Astrocyte (in vitro differentiated cells and primary cell): ENCODE measurements around the gene ZMYND8. TPM values are rescaled to one million over a fixed set of nuclear protein-coding genes. Genes with fewer than 3 reads are reported as not detected.
A peak's percentile ranks its signal among the peaks of the same experiment; 100 is the strongest.

Experiments used
- DNase-seq: peaks from one replicate; pipeline ENCODE4 v3.0.0-alpha.2; 2010; ENCODE audit warnings: low read depth
- FAIRE-seq: peaks from 2 replicates; lab custom pipeline; 2011; peaks lifted over from hg19 to GRCh38; lab: Jason Lieb, UNC
- H2AFZ ChIP-seq: 2 replicates; pipeline ENCODE4 v1.6.0; 2012; ENCODE audit warnings: low read depth, low read length, inconsistent platforms
- H3K27ac ChIP-seq: 2 replicates; pipeline ENCODE4 v1.5.1; 2011; ENCODE audit warnings: low read depth, low read length, inconsistent platforms
- H3K27me3 ChIP-seq: 2 replicates; pipeline ENCODE4 v1.6.0; 2011; ENCODE audit warnings: low read length, inconsistent platforms; ENCODE audit not compliant: insufficient read depth
- H3K36me3 ChIP-seq: 2 replicates; pipeline ENCODE4 v1.5.1; 2011; ENCODE audit warnings: low read length, inconsistent platforms; ENCODE audit not compliant: insufficient read depth
- H3K4me1 ChIP-seq: 2 replicates; pipeline ENCODE4 v1.5.1; 2011; ENCODE audit warnings: low read length, inconsistent platforms; ENCODE audit not compliant: insufficient read depth
- H3K4me2 ChIP-seq: 2 replicates; pipeline ENCODE4 v1.6.0; 2012; ENCODE audit warnings: low read length, inconsistent platforms
- H3K4me3 ChIP-seq: 2 replicates; pipeline ENCODE4 v1.5.1; 2011; ENCODE audit warnings: low read depth, mild to moderate bottlenecking, low read length, inconsistent platforms; ENCODE audit not compliant: insufficient read depth
- H3K79me2 ChIP-seq: 2 replicates; pipeline ENCODE4 v1.6.0; 2012; ENCODE audit warnings: mild to moderate bottlenecking, low read length, inconsistent platforms; ENCODE audit not compliant: insufficient read depth
- H3K9ac ChIP-seq: 2 replicates; pipeline ENCODE4 v1.6.0; 2012; ENCODE audit warnings: mild to moderate bottlenecking, low read length, inconsistent platforms
- H3K9me3 ChIP-seq: 2 replicates; pipeline ENCODE4 v1.5.1; 2012; ENCODE audit warnings: low read depth, mild to moderate bottlenecking, low read length, inconsistent platforms; ENCODE audit not compliant: insufficient read depth
- H4K20me1 ChIP-seq: 2 replicates; pipeline ENCODE4 v1.6.0; 2012; ENCODE audit warnings: low read length, inconsistent platforms; ENCODE audit not compliant: insufficient read depth
- H3K27ac Mint-ChIP-seq: one replicate; pipeline ENCODE4 v1.8.0; 2021; ENCODE audit warnings: mild to moderate bottlenecking, mixed read lengths; ENCODE audit not compliant: unreplicated experiment
- H3K27me3 Mint-ChIP-seq: one replicate; pipeline ENCODE4 v1.8.0; 2021; ENCODE audit warnings: low read depth, mixed read lengths; ENCODE audit not compliant: unreplicated experiment
- H3K36me3 Mint-ChIP-seq: one replicate; pipeline ENCODE4 v1.8.0; 2021; ENCODE audit warnings: low read depth, mixed read lengths; ENCODE audit not compliant: unreplicated experiment
- H3K4me1 Mint-ChIP-seq: one replicate; pipeline ENCODE4 v1.8.0; 2021; ENCODE audit warnings: low read depth, mixed read lengths; ENCODE audit not compliant: unreplicated experiment
- H3K4me3 Mint-ChIP-seq: one replicate; pipeline ENCODE4 v1.8.0; 2021; ENCODE audit warnings: mild to moderate bottlenecking, moderate library complexity, mixed read lengths; ENCODE audit not compliant: unreplicated experiment
- H3K9me3 Mint-ChIP-seq: one replicate; pipeline ENCODE4 v1.8.0; 2021; ENCODE audit warnings: mild to moderate bottlenecking, mixed read lengths; ENCODE audit not compliant: unreplicated experiment
- CTCF ChIP-seq: IDR thresholded peaks from 2 replicates; pipeline ENCODE4 v1.5.1; 2011; ENCODE audit warnings: low read depth, mild to moderate bottlenecking, inconsistent platforms, low read length, moderate library complexity; ENCODE audit not compliant: insufficient read depth
- EZH2 ChIP-seq: IDR thresholded peaks from 2 replicates; pipeline ENCODE4 v1.6.1; 2012; ENCODE audit warnings: mild to moderate bottlenecking, low read length, inconsistent platforms; ENCODE audit not compliant: insufficient read depth
- total RNA-seq: library from RNA; stranded (reverse); gene quantifications from 2 replicates; pipeline ENCODE4 v1.2.1, GENCODE V29; 2021

Gene ZMYND8
- total RNA-seq, 1 donor from 2014 or later = 45.8 TPM

GRCh38 chr20:47330933-47331708, 25.4 kb downstream of the ZMYND8 start:
- peaks cover 68% of the 10 kb centered on the region for H3K79me2 ChIP-seq
- peak overlapping the region; percentile 48 for H3K4me2 ChIP-seq
- Mint-ChIP-seq H3K27ac (peak overlapping the region; percentile 65), H3K4me1 (peaks cover 44% of the 10 kb centered on the region), H3K9me3 (no peaks in the 10 kb centered on the region), H3K27me3 (no peaks in the 10 kb centered on the region), H3K4me3 (peak overlapping the region; percentile 10), H3K36me3 (peaks cover 16% of the 10 kb centered on the region)
- no peaks in the 10 kb centered on the region for H3K27me3 ChIP-seq
- no peaks in the 10 kb centered on the region for H3K36me3 ChIP-seq
- TF ChIP-seq CTCF = no peak
- no peak for TF ChIP-seq EZH2
- no peak for FAIRE-seq
- H4K20me1 ChIP-seq = no peaks in the 10 kb centered on the region
- no peak overlapping the region for H3K4me3 ChIP-seq
- peak overlapping the region; percentile 82 for H3K27ac ChIP-seq
- H3K9ac ChIP-seq = peak overlapping the region; percentile 63
- DNase-seq = peak; percentile 87
- no peaks in the 10 kb centered on the region for H3K9me3 ChIP-seq
- H3K4me1 ChIP-seq = peaks cover 40% of the 10 kb centered on the region
- no peak overlapping the region for H2AFZ ChIP-seq

GRCh38 chr20:47330071-47330470, 26.4 kb downstream of the ZMYND8 start:
- peaks cover 33% of the 10 kb centered on the region for H3K4me1 Mint-ChIP-seq
- no peaks in the 10 kb centered on the region for H3K27me3 Mint-ChIP-seq
- no peak overlapping the region for H3K27ac Mint-ChIP-seq
- TF ChIP-seq CTCF = no peak
- TF ChIP-seq EZH2 = no peak
- peaks cover 11% of the 10 kb centered on the region for H3K36me3 Mint-ChIP-seq
- no peaks in the 10 kb centered on the region for H3K9me3 Mint-ChIP-seq
- H3K4me3 Mint-ChIP-seq = no peak overlapping the region
- H3K79me2 ChIP-seq = peaks cover 63% of the 10 kb centered on the region
- H3K9me3 ChIP-seq = no peaks in the 10 kb centered on the region
- H3K27me3 ChIP-seq = no peaks in the 10 kb centered on the region
- DNase-seq (no peak), FAIRE-seq (no peak)
- no peak overlapping the region for H3K4me2 ChIP-seq
- H3K9ac ChIP-seq = no peak overlapping the region
- peaks cover 30% of the 10 kb centered on the region for H3K4me1 ChIP-seq
- no peak overlapping the region for H3K4me3 ChIP-seq
- no peaks in the 10 kb centered on the region for H3K36me3 ChIP-seq
- no peaks in the 10 kb centered on the region for H4K20me1 ChIP-seq
- H2AFZ ChIP-seq = no peak overlapping the region
- H3K27ac ChIP-seq = no peak overlapping the region

- FAIRE-seq (no peak), DNase-seq (no peak)
- Histone ChIP-seq H3K4me2 (no peak overlapping the region), H3K79me2 (peaks cover 73% of the 10 kb centered on the region), H3K9me3 (no peaks in the 10 kb centered on the region), H3K9ac (no peak overlapping the region), H3K36me3 (no peaks in the 10 kb centered on the region), H3K27me3 (no peaks in the 10 kb centered on the region), H3K4me3 (no peak overlapping the region), H3K27ac (no peak overlapping the region), H2AFZ (no peak overlapping the region), H3K4me1 (peaks cover 24% of the 10 kb centered on the region), H4K20me1 (no peaks in the 10 kb centered on the region)
- no peak overlapping the region for H3K4me3 Mint-ChIP-seq
- TF ChIP-seq EZH2 (no peak), CTCF (no peak)
- H3K36me3 Mint-ChIP-seq = peaks cover 13% of the 10 kb centered on the region
- H3K27me3 Mint-ChIP-seq = no peaks in the 10 kb centered on the region
- no peak overlapping the region for H3K27ac Mint-ChIP-seq
- no peaks in the 10 kb centered on the region for H3K9me3 Mint-ChIP-seq
- peaks cover 33% of the 10 kb centered on the region for H3K4me1 Mint-ChIP-seq
Observed at GRCh38 chr20:47328129-47328528, 28.4 kb downstream of the ZMYND8 start.
